ENCODE data around the gene GTF3C1. TPM values are rescaled to one million over a fixed set of nuclear protein-coding genes. Genes with fewer than 3 reads are reported as not detected.

The GTF3C1 gene
- total RNA-seq, 1 donor from 2014 or later = 106 TPM

- no peak for DNase-seq
- no peaks in the 10 kb centered on the region for H3K4me1 Mint-ChIP-seq (ENCODE audit: low read depth, unreplicated experiment)
- H3K4me3 Mint-ChIP-seq (ENCODE audit: unreplicated experiment) = no peak overlapping the region
- H3K27ac Mint-ChIP-seq (ENCODE audit: unreplicated experiment) = no peak overlapping the region
- no peak for TF ChIP-seq CTCF (IDR thresholded peaks at IDR 0.05; ENCODE audit: partially characterized antibody, unreplicated experiment)
- no peaks in the 10 kb centered on the region for H3K27me3 Mint-ChIP-seq (ENCODE audit: unreplicated experiment)
- H3K9me3 Mint-ChIP-seq (ENCODE audit: unreplicated experiment) = no peaks in the 10 kb centered on the region
- H3K36me3 Mint-ChIP-seq (ENCODE audit: unreplicated experiment) = no peaks in the 10 kb centered on the region
Measured at GRCh38 chr16:27556471-27556870, 6.8 kb upstream of the GTF3C1 start.

- no peak for DNase-seq
- Mint-ChIP-seq H3K27ac (ENCODE audit: unreplicated experiment) (no peak overlapping the region), H3K4me3 (ENCODE audit: unreplicated experiment) (peak overlapping the region; percentile 100), H3K4me1 (ENCODE audit: low read depth, unreplicated experiment) (peaks cover 7% of the 10 kb centered on the region), H3K9me3 (ENCODE audit: unreplicated experiment) (peaks cover 10% of the 10 kb centered on the region), H3K36me3 (ENCODE audit: unreplicated experiment) (no peaks in the 10 kb centered on the region), H3K27me3 (ENCODE audit: unreplicated experiment) (peaks cover 4% of the 10 kb centered on the region)
- TF ChIP-seq CTCF (IDR thresholded peaks at IDR 0.05; ENCODE audit: partially characterized antibody, unreplicated experiment) = no peak
Measured at GRCh38 chr16:27551036-27551435, 1.3 kb upstream of the GTF3C1 start.

DNA sequence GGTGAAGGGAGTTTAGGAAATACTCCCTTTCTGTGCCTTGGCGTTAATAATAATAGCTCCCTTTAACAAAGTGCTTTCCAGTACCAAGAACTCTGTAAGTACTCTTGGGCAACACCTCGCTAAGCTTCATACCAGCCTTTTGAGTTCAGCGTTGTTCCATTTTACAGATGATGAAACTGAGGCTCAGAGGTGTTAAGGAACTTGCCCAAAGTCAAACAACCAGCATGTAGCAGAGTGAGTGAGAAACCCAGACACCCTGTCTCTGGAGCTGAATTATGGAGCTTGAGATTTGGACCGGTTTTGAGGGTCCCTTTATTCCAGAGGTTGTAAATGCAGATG is 838 bp upstream of the GTF3C1 start:
- H3K27ac Mint-ChIP-seq (ENCODE audit: unreplicated experiment) = peak overlapping the region; percentile 70
- H3K4me3 Mint-ChIP-seq (ENCODE audit: unreplicated experiment) = peak overlapping the region; percentile 100
- peaks cover 10% of the 10 kb centered on the region for H3K9me3 Mint-ChIP-seq (ENCODE audit: unreplicated experiment)
- TF ChIP-seq CTCF (IDR thresholded peaks at IDR 0.05; ENCODE audit: partially characterized antibody, unreplicated experiment) = no peak
- DNase-seq = no peak
- H3K27me3 Mint-ChIP-seq (ENCODE audit: unreplicated experiment) = peaks cover 4% of the 10 kb centered on the region
- no peaks in the 10 kb centered on the region for H3K36me3 Mint-ChIP-seq (ENCODE audit: unreplicated experiment)
- peaks cover 7% of the 10 kb centered on the region for H3K4me1 Mint-ChIP-seq (ENCODE audit: low read depth, unreplicated experiment)

GRCh38 chr16:27549464-27549745 is 308 bp downstream of the GTF3C1 start:
- Mint-ChIP-seq H3K4me3 (ENCODE audit: unreplicated experiment) (peak overlapping the region; percentile 100), H3K9me3 (ENCODE audit: unreplicated experiment) (peaks cover 10% of the 10 kb centered on the region), H3K4me1 (ENCODE audit: low read depth, unreplicated experiment) (peaks cover 7% of the 10 kb centered on the region), H3K27me3 (ENCODE audit: unreplicated experiment) (peaks cover 4% of the 10 kb centered on the region), H3K36me3 (ENCODE audit: unreplicated experiment) (no peaks in the 10 kb centered on the region), H3K27ac (ENCODE audit: unreplicated experiment) (peak overlapping the region; percentile 93)
- no peak for DNase-seq
- no peak for TF ChIP-seq CTCF (IDR thresholded peaks at IDR 0.05; ENCODE audit: partially characterized antibody, unreplicated experiment)

- no peak for TF ChIP-seq CTCF (IDR thresholded peaks at IDR 0.05; ENCODE audit: partially characterized antibody, unreplicated experiment)
- peaks cover 4% of the 10 kb centered on the region for H3K27me3 Mint-ChIP-seq (ENCODE audit: unreplicated experiment)
- no peaks in the 10 kb centered on the region for H3K36me3 Mint-ChIP-seq (ENCODE audit: unreplicated experiment)
- H3K4me1 Mint-ChIP-seq (ENCODE audit: low read depth, unreplicated experiment) = peaks cover 7% of the 10 kb centered on the region
- H3K9me3 Mint-ChIP-seq (ENCODE audit: unreplicated experiment) = peaks cover 10% of the 10 kb centered on the region
- DNase-seq = no peak
- H3K27ac Mint-ChIP-seq (ENCODE audit: unreplicated experiment) = peak overlapping the region; percentile 45
- H3K4me3 Mint-ChIP-seq (ENCODE audit: unreplicated experiment) = peak overlapping the region; percentile 39
Measured at GRCh38 chr16:27547851-27548250, 1.9 kb downstream of the GTF3C1 start.
